HepG2 (cell line): ENCODE measurements around the gene PRKG1. TPM values are rescaled to one million over a fixed set of nuclear protein-coding genes. Genes with fewer than 3 reads are reported as not detected.

Experiments
- ATAC-seq: fragments of 200-7000 bp; cut with Tn5 transposase; 3 replicates; pipeline ENCODE4 v1.9.1; 2020; ENCODE audit warnings: mild to moderate bottlenecking, moderate library complexity
- BruUV-seq: library from RNA; stranded (reverse); fragments of 400-500 nt; replicated peaks from 2 replicates; lab custom pipeline; 2021; lab: Mats Ljungman, UMichigan
- CTCF ChIA-PET: fragments of 300-600 bp; formaldehyde crosslinking; extraction: SDS; loops from one replicate; lab custom pipeline; 2021; ENCODE audit warnings: low total read pairs, inconsistent platforms, low intra/inter-chr PET ratio; lab: Yijun Ruan, JAX
- POLR2A ChIA-PET: fragments of 350-600 bp; sonication (Branson Sonifier 250); formaldehyde crosslinking; loops from one replicate; lab custom pipeline; 2020; ENCODE audit warnings: antibody characterized with exemption, inconsistent platforms; lab: Yijun Ruan, JAX
- DNase-seq: peaks from one replicate; pipeline ENCODE4 v3.0.0-alpha.2; 2015; ENCODE audit warnings: low spot score
- FAIRE-seq: peaks from 3 replicates; lab custom pipeline; 2011; peaks lifted over from hg19 to GRCh38; lab: Jason Lieb, UNC
- H2AFZ ChIP-seq: one replicate; pipeline ENCODE4 v1.6.1; 2011; ENCODE audit warnings: low read length, inconsistent platforms
- H3K27ac ChIP-seq: fragments of 300-600 bp; 3 replicates; pipeline ENCODE4 v1.8.0; 2011; ENCODE audit warnings: mixed run types, mild to moderate bottlenecking, mixed read lengths, low read length, inconsistent platforms; ENCODE audit not compliant: insufficient read depth; ENCODE audit errors: extremely low read length
- H3K27me3 ChIP-seq, 2 experiments: fragments of 200-600 bp in 1 of 2; 2 replicates in 1 of 2; 3 replicates in 1 of 2; pipeline versions ENCODE4 v1.6.0 to v1.8.0; 2011; ENCODE audit warnings: low read length in 2 of 2, mild to moderate bottlenecking in 2 of 2, moderate library complexity in 2 of 2, inconsistent platforms in 1 of 2; ENCODE audit not compliant: insufficient read depth in 2 of 2, control insufficient read depth in 1 of 2
- H3K36me3 ChIP-seq, 2 experiments: fragments of 200-600 bp in 1 of 2; replicated peaks in 1 of 2; 2 replicates in 1 of 2; 3 replicates in 1 of 2; pipeline versions ENCODE4 v1.5.1 to v1.8.0; 2011; ENCODE audit warnings: low read length in 2 of 2, inconsistent platforms in 1 of 2; ENCODE audit not compliant: insufficient read depth in 2 of 2, control insufficient read depth in 1 of 2
- H3K4me1 ChIP-seq: 2 replicates; pipeline ENCODE4 v1.5.1; 2012; ENCODE audit warnings: low read length, inconsistent platforms; ENCODE audit not compliant: insufficient read depth
- H3K4me2 ChIP-seq: 2 replicates; pipeline ENCODE4 v1.6.0; 2011; ENCODE audit warnings: low read depth, low read length, inconsistent platforms
- H3K4me3 ChIP-seq, 3 experiments: fragments of 200-600 bp in 1 of 3; sonication (generic), shearing (Covaris generic) in 1 of 3; replicated peaks in 1 of 3; 2 replicates each; pipeline ENCODE4 v1.5.1; 2011 to 2016; ENCODE audit warnings: low read length in 3 of 3, inconsistent platforms in 2 of 3, low read depth in 2 of 3, mild to moderate bottlenecking in 2 of 3, control low read depth in 1 of 3, mixed read lengths in 1 of 3; ENCODE audit not compliant: insufficient read depth in 1 of 3
- H3K79me2 ChIP-seq: one replicate; pipeline ENCODE4 v1.6.1; 2011; ENCODE audit warnings: low read length, inconsistent platforms; ENCODE audit not compliant: insufficient read depth
- H3K9ac ChIP-seq: 2 replicates; pipeline ENCODE4 v1.6.0; 2011; ENCODE audit warnings: mild to moderate bottlenecking, low read depth, low read length, inconsistent platforms; ENCODE audit not compliant: insufficient read depth
- H3K9me3 ChIP-seq: 2 replicates; pipeline ENCODE4 v1.5.1; 2012; ENCODE audit warnings: mild to moderate bottlenecking, low read length
- H4K20me1 ChIP-seq: 2 replicates; pipeline ENCODE4 v1.6.0; 2011; ENCODE audit warnings: inconsistent platforms, mild to moderate bottlenecking, low read length, moderate library complexity; ENCODE audit not compliant: insufficient read depth
- FOXK1 ChIP-seq: sonication (generic); formaldehyde crosslinking; IDR thresholded peaks from 2 replicates; pipeline ENCODE4 v1.4.0; 2020; ENCODE audit warnings: low read depth, missing genetic modification reagents, borderline replicate concordance
- KAT7 ChIP-seq: IDR thresholded peaks from 2 replicates; pipeline ENCODE4 v1.6.1; 2018; ENCODE audit warnings: borderline replicate concordance, missing compliant biosample characterization
- KDM2A ChIP-seq: sonication (generic); formaldehyde crosslinking; IDR thresholded peaks from 2 replicates; pipeline ENCODE4 v1.4.0; 2020; ENCODE audit warnings: low read depth, missing genetic modification reagents, borderline replicate concordance
- MAFK ChIP-seq, 2 experiments: IDR thresholded peaks in 1 of 2; conservative IDR thresholded peaks in 1 of 2; 2 replicates each; pipeline ENCODE4 v1.6.1; 2011; ENCODE audit warnings: improper control_type of control experiment in 2 of 2, low read length in 2 of 2
- PITX1 ChIP-seq: sonication (generic); formaldehyde crosslinking; IDR thresholded peaks from 2 replicates; pipeline ENCODE4 v1.5.1; 2020; ENCODE audit warnings: mild to moderate bottlenecking, missing genetic modification reagents
- SNAPC2 ChIP-seq: sonication (generic); formaldehyde crosslinking; IDR thresholded peaks from 2 replicates; pipeline ENCODE4 v1.8.1; 2022; ENCODE audit warnings: mild to moderate bottlenecking, missing genetic modification reagents
- SP2 ChIP-seq: sonication (generic); formaldehyde crosslinking; IDR thresholded peaks from 2 replicates; pipeline ENCODE4 v1.5.1; 2020; ENCODE audit warnings: mild to moderate bottlenecking, missing genetic modification reagents
- TOPORS ChIP-seq: sonication (generic); formaldehyde crosslinking; IDR thresholded peaks from 2 replicates; pipeline ENCODE4 v1.8.0; 2023; ENCODE audit warnings: mild to moderate bottlenecking, missing genetic modification reagents
- ZBED4 ChIP-seq: sonication (generic); formaldehyde crosslinking; IDR thresholded peaks from 2 replicates; pipeline ENCODE4 v1.4.0; 2020; ENCODE audit warnings: missing genetic modification reagents, borderline replicate concordance
- ZC3H4 ChIP-seq: sonication (generic); formaldehyde crosslinking; IDR thresholded peaks from 2 replicates; pipeline ENCODE4 v1.4.0; 2020; ENCODE audit warnings: missing genetic modification reagents, borderline replicate concordance
- ZKSCAN8 ChIP-seq: IDR thresholded peaks from 2 replicates; pipeline ENCODE4 v1.6.1; 2016; ENCODE audit warnings: borderline replicate concordance, missing genetic modification reagents, missing compliant biosample characterization
- ZMAT3 ChIP-seq: sonication (generic); formaldehyde crosslinking; conservative IDR thresholded peaks from 2 replicates; pipeline ENCODE4 v1.7.0; 2021; ENCODE audit warnings: missing genetic modification reagents
- ZNF17 ChIP-seq: sonication (generic); formaldehyde crosslinking; IDR thresholded peaks from 2 replicates; pipeline ENCODE4 v1.5.0; 2020; ENCODE audit warnings: mild to moderate bottlenecking, missing genetic modification reagents
- ZNF362 ChIP-seq: sonication (generic); formaldehyde crosslinking; IDR thresholded peaks from 2 replicates; pipeline ENCODE4 v1.4.0; 2020; ENCODE audit warnings: missing genetic modification reagents, mild to moderate bottlenecking, borderline replicate concordance
- ZNF644 ChIP-seq: IDR thresholded peaks from 2 replicates; pipeline ENCODE4 v1.6.1; 2016; ENCODE audit warnings: low read depth
- WGBS: methylation state at CpG from one replicate; pipeline ENCODE4 v1.1.6; 2017; ENCODE audit warnings: low lambda C conversion rate; 5-methylcytosine and 5-hydroxymethylcytosine counted together
- in situ Hi-C: cut with HindIII; loops from 2 replicates; pipeline ENCODE4 v1.10.0; 2017; ENCODE audit warnings: low pct_unique_long_range_greater_than_20kb; ENCODE audit not compliant: extremely low pct_ligation_motif_present
- intact Hi-C: fragments of 100-400 bp; cut with micrococcal nuclease; formaldehyde crosslinking; loops from one replicate; pipeline ENCODE4 v1.10.0; 2022; ENCODE audit not compliant: unreplicated experiment
- polyA plus RNA-seq, 8 experiments: library from polyadenylated mRNA; depleted of rRNA in 3 of 8; stranded (reverse) in 7 of 8; unstranded in 1 of 8; fragments of >200 nt; fragmentation: Illumina TruSeq in 4 of 8; extraction: Trizol in 4 of 8; gene quantifications; 2 replicates each; pipeline versions ENCODE4 v1.2.1 to v1.2.3, GENCODE V29; 2011 to 2016; ENCODE audit warnings: low read depth in 4 of 8, missing spikeins in 1 of 8, mixed read lengths in 1 of 8; ENCODE audit not compliant: insufficient read depth in 1 of 8
- total RNA-seq, 5 experiments: library from RNA; depleted of rRNA; stranded (reverse); fragments of >200 nt; fragmentation: Illumina TruSeq; extraction: Trizol; gene quantifications; 2 replicates each; pipeline ENCODE4 v1.2.3, GENCODE V29; 2016; ENCODE audit warnings: low read depth in 1 of 5

PRKG1 gene
- total and polyA plus RNA-seq, 2 of the 13 experiments (the other 11 are each of a cell fraction or from before 2014, with no cell fraction given) = 0.01 TPM; not detected in 1

- Histone ChIP-seq H3K9me3 (no peaks in the 10 kb centered on the region), H3K27me3 (no peaks in the 10 kb centered on the region), H3K4me2 (no peak overlapping the region)
- TF ChIP-seq PITX1 (CRISPR knock-in tag) (no peak), TOPORS (CRISPR knock-in tag) (no peak)
- TF ChIP-seq, all 625 proteins: peak for 0
- in situ Hi-C loops = loop anchor here (10.0 to 25.0 kb wide), 2 partner anchors 583 to 830 kb away; no protein-coding TSS in a partner anchor
- no TSS peak for BruUV-seq
- Histone ChIP-seq H3K36me3 (no peaks in the 10 kb centered on the region), H3K4me1 (no peaks in the 10 kb centered on the region), H3K9ac (no peak overlapping the region), H3K4me3 (no peak overlapping the region), H3K27ac (no peak overlapping the region), H2AFZ (no peak overlapping the region), H4K20me1 (no peaks in the 10 kb centered on the region), H3K79me2 (no peaks in the 10 kb centered on the region)
- ChIA-PET POLR2A (no interaction called here), CTCF (no interaction called here)
- ATAC-seq = no peak
- no peak for DNase-seq
- WGBS = 0% methylated on average over 1 of the region's 1 CpG
- FAIRE-seq = no peak
- intact Hi-C loops = no loop called here
Measured at GRCh38 chr10:51382181-51382580, 307.9 kb downstream of the PRKG1 start.

- Histone ChIP-seq H2AFZ (no peak overlapping the region), H3K9me3 (no peaks in the 10 kb centered on the region), H3K36me3 (no peaks in the 10 kb centered on the region), H4K20me1 (no peaks in the 10 kb centered on the region), H3K27ac (no peak overlapping the region), H3K4me1 (no peaks in the 10 kb centered on the region), H3K4me3 (no peak overlapping the region), H3K27me3 (no peaks in the 10 kb centered on the region), H3K79me2 (no peaks in the 10 kb centered on the region), H3K4me2 (no peak overlapping the region), H3K9ac (no peak overlapping the region)
- in situ Hi-C loops (loop anchor here (10.0 to 25.0 kb wide), 2 partner anchors 580 to 827 kb away; no protein-coding TSS in a partner anchor), intact Hi-C loops (no loop called here)
- 36% methylated on average over 3 of the region's 3 CpGs for WGBS
- POLR2A ChIA-PET = no interaction called here
- no peak for DNase-seq
- CTCF ChIA-PET = no interaction called here
- no peak for ATAC-seq
- BruUV-seq = no TSS peak
- no peak for FAIRE-seq
- TF ChIP-seq SP2 (CRISPR knock-in tag) (no peak), ZKSCAN8 (CRISPR knock-in tag) (no peak), MAFK (conservative IDR thresholded peaks at IDR 0.05 in 1 of 2, IDR thresholded peaks at IDR 0.05 in 1 of 2; ENCODE audit: low read length in 2 of 2) (no peak), ZMAT3 (CRISPR knock-in tag) (no peak), FOXK1 (CRISPR knock-in tag) (no peak), ZNF362 (no peak), ZNF644 (CRISPR knock-in tag) (no peak), ZNF17 (CRISPR knock-in tag) (no peak), SNAPC2 (no peak), ZC3H4 (no peak), ZBED4 (CRISPR knock-in tag) (no peak), KDM2A (CRISPR knock-in tag) (no peak), KAT7 (no peak)
Measured at GRCh38 chr10:51384971-51385370, 310.7 kb downstream of the PRKG1 start.
